CD4-positive, alpha-beta T cell treated with Interleukin-21 for 1 hour (primary cell): ENCODE measurements around the gene MYO7A.

Source experiments
- DNase-seq: peaks from one replicate; pipeline ENCODE4 v3.0.0-alpha.2; 2020

MYO7A gene

GRCh38 chr11:77112641-77113381 is 15.2 kb upstream of the MYO7A start:
- no peak for DNase-seq

GRCh38 chr11:77113382-77114088 is 14.5 kb upstream of the MYO7A start:
- DNase-seq: peak; percentile 6

- no peak for DNase-seq
Observed at GRCh38 chr11:77114089-77114463, 14.0 kb upstream of the MYO7A start.

- DNase-seq: no peak
Observed at GRCh38 chr11:77115181-77115611, 12.8 kb upstream of the MYO7A start.

GRCh38 chr11:77115956-77116355 is 12.1 kb upstream of the MYO7A start:
- no peak for DNase-seq

GRCh38 chr11:77117492-77117891 is 10.6 kb upstream of the MYO7A start:
- no peak for DNase-seq

- DNase-seq: no peak
Observed at GRCh38 chr11:77118086-77118485, 10.0 kb upstream of the MYO7A start.

- no peak for DNase-seq
Observed at GRCh38 chr11:77118971-77119370, 9.1 kb upstream of the MYO7A start.

GRCh38 chr11:77119531-77119936 is 8.5 kb upstream of the MYO7A start:
- DNase-seq: no peak

GRCh38 chr11:77120571-77120970 is 7.5 kb upstream of the MYO7A start:
- no peak for DNase-seq

- no peak for DNase-seq
Observed at GRCh38 chr11:77121096-77121640, 6.9 kb upstream of the MYO7A start.

GRCh38 chr11:77121876-77122575 is 6.0 kb upstream of the MYO7A start:
- no peak for DNase-seq

- DNase-seq: no peak
Observed at GRCh38 chr11:77122576-77123212, 5.4 kb upstream of the MYO7A start.

- DNase-seq: no peak
Observed at GRCh38 chr11:77123591-77123990, 4.5 kb upstream of the MYO7A start.

GRCh38 chr11:77124041-77124440 is 4.0 kb upstream of the MYO7A start:
- DNase-seq: no peak

GRCh38 chr11:77124488-77124887 is 3.6 kb upstream of the MYO7A start:
- no peak for DNase-seq

GRCh38 chr11:77125191-77125590 is 2.9 kb upstream of the MYO7A start:
- DNase-seq: no peak

- no peak for DNase-seq
Observed at GRCh38 chr11:77125695-77126094, 2.4 kb upstream of the MYO7A start.

GRCh38 chr11:77126156-77126775 is 1.8 kb upstream of the MYO7A start:
- no peak for DNase-seq

- no peak for DNase-seq
Observed at GRCh38 chr11:77126861-77127234, 1.2 kb upstream of the MYO7A start.

- DNase-seq: peak; percentile 52
Observed at GRCh38 chr11:77127235-77127911, 673 bp upstream of the MYO7A start.
